Stimulated activated memory B cell treated with anti-CD40 and anti-IgM and Interleukin-4, amounts not matched to agents 10 μg/mL and 1 μg/mL and 100 μg/mL, for 72 hours (primary cell): ENCODE data around the gene SFI1.
A peak's percentile ranks its signal among the peaks of the same experiment; 100 is the strongest.
"Not testable (repeated sequence)": the region's sequence is repeated elsewhere in the genome, so short reads cannot be mapped to it uniquely, and the experiment has no call there.

ENCODE experiments used
- ATAC-seq: fragments of 150-1000 bp; cut with Tn5 transposase; 2 replicates; pipeline ENCODE4 v1.10.0; 2021
- H3K27ac Mint-ChIP-seq: one replicate; pipeline ENCODE4 v1.8.0; 2022; ENCODE audit warnings: mild to moderate bottlenecking, mixed read lengths
- H3K27me3 Mint-ChIP-seq: one replicate; pipeline ENCODE4 v1.8.0; 2022; ENCODE audit warnings: mixed read lengths
- H3K36me3 Mint-ChIP-seq: one replicate; pipeline ENCODE4 v1.8.0; 2022; ENCODE audit warnings: mixed read lengths
- H3K4me1 Mint-ChIP-seq: one replicate; pipeline ENCODE4 v1.8.0; 2022; ENCODE audit warnings: mixed read lengths
- H3K4me3 Mint-ChIP-seq: one replicate; pipeline ENCODE4 v1.8.0; 2022; ENCODE audit warnings: mild to moderate bottlenecking, moderate library complexity, mixed read lengths
- H3K9me3 Mint-ChIP-seq: one replicate; pipeline ENCODE4 v1.8.0; 2022; ENCODE audit warnings: mixed read lengths

Gene SFI1

GRCh38 chr22:31488346-31488883, 7.9 kb upstream of the SFI1 start:
- Mint-ChIP-seq H3K4me1 (peaks cover 35% of the 10 kb centered on the region), H3K27me3 (no peaks in the 10 kb centered on the region), H3K9me3 (no peaks in the 10 kb centered on the region), H3K27ac (peak overlapping the region; percentile 100), H3K4me3 (peak overlapping the region; percentile 87), H3K36me3 (peaks cover 8% of the 10 kb centered on the region)
- ATAC-seq: no peak

- Mint-ChIP-seq H3K4me3 (peak overlapping the region; percentile 91), H3K27me3 (no peaks in the 10 kb centered on the region), H3K9me3 (no peaks in the 10 kb centered on the region), H3K4me1 (peaks cover 35% of the 10 kb centered on the region), H3K36me3 (peaks cover 6% of the 10 kb centered on the region), H3K27ac (peak overlapping the region; percentile 100)
- ATAC-seq: peak; percentile 34
These were observed 7.2 kb upstream of the SFI1 start for GRCh38 chr22:31488988-31489617.

DNA sequence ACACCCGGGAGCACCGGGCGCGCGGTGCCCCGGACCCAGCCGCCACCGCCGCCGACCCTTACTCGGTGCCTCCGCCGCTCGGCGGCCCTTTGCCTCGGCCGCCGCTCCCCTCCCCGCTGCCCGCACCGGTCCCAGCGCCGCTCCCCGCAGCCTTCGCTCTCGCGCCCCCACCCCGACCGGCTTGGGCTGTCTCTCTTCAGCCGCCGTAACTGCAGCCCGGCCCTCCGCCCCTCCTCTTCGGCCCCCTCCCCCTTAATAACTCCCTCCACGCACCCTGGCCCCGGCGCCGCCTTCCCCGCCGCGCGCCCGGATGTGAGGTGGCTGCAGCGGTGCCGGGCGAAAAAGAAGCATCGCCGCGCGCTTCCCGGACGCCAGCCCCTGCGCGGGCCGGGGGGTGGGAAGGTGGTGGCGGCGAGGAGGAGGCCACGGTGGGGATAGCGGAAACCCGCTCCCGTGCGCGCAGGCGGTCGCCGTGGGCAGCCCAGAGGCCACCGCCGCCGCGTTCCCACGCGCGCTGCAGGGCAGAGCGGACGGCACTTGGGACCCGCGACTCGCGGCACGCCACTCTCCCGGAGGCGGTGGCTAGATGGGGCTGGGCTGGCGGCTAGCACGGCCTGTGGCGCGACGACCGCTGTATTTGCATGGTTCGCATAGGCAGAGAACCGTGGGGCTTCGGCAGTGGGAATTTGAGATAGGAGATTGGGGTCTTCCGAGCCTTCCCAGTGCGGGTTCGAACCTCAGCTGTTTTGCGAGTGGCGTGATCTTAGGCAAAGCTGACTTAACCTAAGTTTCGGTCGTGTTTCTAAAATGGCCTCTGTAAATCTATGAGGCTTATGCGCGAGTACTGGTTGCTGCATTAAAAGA, 6.5 kb upstream of the SFI1 start, which contains the start of gene EIF4ENIF1:
TSS of gene EIF4ENIF1 (minus strand) at position 211 of the 864 bp plus-strand sequence. CDS start 1,124 bp downstream, outside the sequence.
- ATAC-seq: peak; percentile 80
- no peaks in the 10 kb centered on the region for H3K36me3 Mint-ChIP-seq
- no peaks in the 10 kb centered on the region for H3K27me3 Mint-ChIP-seq
- no peaks in the 10 kb centered on the region for H3K9me3 Mint-ChIP-seq
- H3K4me3 Mint-ChIP-seq: peak within 1 kb of the TSS; percentile 91
- peak within 1 kb of the TSS; percentile 100 for H3K27ac Mint-ChIP-seq
- peaks cover 36% of the 10 kb centered on the region for H3K4me1 Mint-ChIP-seq

- no peaks in the 10 kb centered on the region for H3K9me3 Mint-ChIP-seq
- no peaks in the 10 kb centered on the region for H3K36me3 Mint-ChIP-seq
- H3K4me3 Mint-ChIP-seq: peak overlapping the region; percentile 91
- peak; percentile 93 for ATAC-seq
- H3K4me1 Mint-ChIP-seq: peaks cover 36% of the 10 kb centered on the region
- H3K27ac Mint-ChIP-seq: peak overlapping the region; percentile 100
- no peaks in the 10 kb centered on the region for H3K27me3 Mint-ChIP-seq
These were observed 5.8 kb upstream of the SFI1 start for GRCh38 chr22:31490496-31490925.

DNA sequence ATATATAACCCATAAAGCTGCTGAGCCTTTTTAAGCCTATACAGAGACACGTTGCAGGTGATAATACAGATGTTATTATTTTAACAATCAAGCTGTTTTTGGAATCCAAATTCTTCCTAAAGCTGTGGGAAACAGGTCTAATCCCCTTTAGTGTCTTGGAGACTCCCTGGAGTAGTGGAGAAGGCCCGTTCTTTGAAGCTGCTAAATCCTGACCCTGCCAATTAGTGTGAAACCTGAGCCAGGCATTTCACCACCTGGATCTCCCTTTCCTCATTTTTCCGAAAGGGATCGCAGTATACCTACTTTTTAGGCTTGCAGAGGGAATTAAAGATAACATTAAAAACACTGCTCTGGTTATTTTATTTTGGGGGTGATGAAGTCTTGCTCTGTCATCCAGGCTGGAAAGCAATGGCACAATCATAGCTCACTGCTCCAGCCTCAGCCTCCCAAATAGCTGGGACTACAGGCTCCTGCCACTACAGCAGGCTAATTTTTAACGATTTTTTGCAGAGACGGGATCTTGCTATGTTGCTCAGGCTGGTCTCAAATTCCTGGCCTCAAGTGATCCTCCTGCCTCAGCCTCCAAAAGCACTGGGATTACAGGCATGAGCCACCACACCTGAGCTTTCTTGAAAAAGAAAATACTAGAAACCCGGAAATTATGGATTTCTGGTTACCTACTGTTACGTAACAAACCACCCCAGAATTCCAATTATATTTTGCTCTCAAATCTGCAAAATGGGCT, 4.9 kb upstream of the SFI1 start:
- Mint-ChIP-seq H3K4me3 (no peak overlapping the region), H3K36me3 (no peaks in the 10 kb centered on the region)

DNA sequence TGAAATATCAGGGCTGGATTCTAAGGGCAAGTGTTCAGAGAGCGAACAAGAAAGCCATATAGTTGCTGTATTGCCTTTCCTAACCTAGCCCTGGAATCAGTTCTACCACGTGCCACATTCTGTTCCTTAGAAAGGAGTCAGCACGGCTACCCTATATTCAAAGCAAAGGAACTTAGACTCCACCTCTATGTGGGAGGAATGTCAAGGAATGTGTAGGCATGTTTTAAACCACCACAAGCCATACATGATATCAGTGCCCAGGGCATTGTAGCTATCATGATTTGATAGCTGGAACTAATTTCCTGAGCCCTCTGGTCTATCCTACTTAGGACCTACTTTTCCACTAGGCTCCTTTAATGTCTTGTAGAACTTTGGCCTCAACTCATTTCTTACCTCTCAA, 4.2 kb upstream of the SFI1 start:
- Mint-ChIP-seq H3K9me3 (no peaks in the 10 kb centered on the region), H3K27me3 (no peaks in the 10 kb centered on the region), H3K36me3 (no peaks in the 10 kb centered on the region), H3K27ac (peak overlapping the region; percentile 100), H3K4me3 (no peak overlapping the region), H3K4me1 (peaks cover 40% of the 10 kb centered on the region)
- ATAC-seq: no peak

More for the DNA sequence above, 4.9 kb upstream of the SFI1 start:
- no peak for ATAC-seq
- Mint-ChIP-seq H3K27me3 (no peaks in the 10 kb centered on the region), H3K9me3 (no peaks in the 10 kb centered on the region), H3K27ac (peak overlapping the region; percentile 100), H3K4me1 (peaks cover 35% of the 10 kb centered on the region)

DNA sequence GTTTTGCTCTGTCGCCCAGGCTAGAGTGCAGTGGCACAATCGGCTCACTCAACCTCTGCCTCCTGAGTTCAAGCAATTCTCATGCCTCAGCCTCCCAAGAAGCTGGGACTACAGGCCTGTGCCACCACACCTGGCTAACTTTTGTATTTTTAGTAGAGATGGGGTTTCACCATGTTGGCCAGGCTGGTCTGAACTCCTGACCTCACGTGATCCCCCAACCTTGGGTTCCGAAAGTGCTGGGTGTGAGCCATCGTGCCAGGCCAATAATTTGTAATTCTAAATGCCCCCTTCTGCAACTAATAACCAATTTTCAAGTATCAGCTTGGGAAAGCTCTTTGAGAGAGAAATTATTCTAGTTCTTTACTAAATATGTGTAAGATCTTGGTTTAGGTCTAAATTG, 3.0 kb upstream of the SFI1 start:
- not testable (repeated sequence) for H3K9me3 Mint-ChIP-seq, ATAC-seq, H3K36me3 Mint-ChIP-seq, H3K27me3 Mint-ChIP-seq
- peak overlapping the region; percentile 100 for H3K27ac Mint-ChIP-seq
- peaks cover 44% of the 10 kb centered on the region for H3K4me1 Mint-ChIP-seq
- H3K4me3 Mint-ChIP-seq: peak overlapping the region; percentile 47

- H3K4me3 Mint-ChIP-seq: peak overlapping the region; percentile 95
- peak overlapping the region; percentile 100 for H3K27ac Mint-ChIP-seq
- ATAC-seq: no peak
- no peaks in the 10 kb centered on the region for H3K36me3 Mint-ChIP-seq
- no peaks in the 10 kb centered on the region for H3K27me3 Mint-ChIP-seq
- H3K9me3 Mint-ChIP-seq: no peaks in the 10 kb centered on the region
- peaks cover 39% of the 10 kb centered on the region for H3K4me1 Mint-ChIP-seq
These were observed 993 bp upstream of the SFI1 start for GRCh38 chr22:31495343-31495742.

DNA sequence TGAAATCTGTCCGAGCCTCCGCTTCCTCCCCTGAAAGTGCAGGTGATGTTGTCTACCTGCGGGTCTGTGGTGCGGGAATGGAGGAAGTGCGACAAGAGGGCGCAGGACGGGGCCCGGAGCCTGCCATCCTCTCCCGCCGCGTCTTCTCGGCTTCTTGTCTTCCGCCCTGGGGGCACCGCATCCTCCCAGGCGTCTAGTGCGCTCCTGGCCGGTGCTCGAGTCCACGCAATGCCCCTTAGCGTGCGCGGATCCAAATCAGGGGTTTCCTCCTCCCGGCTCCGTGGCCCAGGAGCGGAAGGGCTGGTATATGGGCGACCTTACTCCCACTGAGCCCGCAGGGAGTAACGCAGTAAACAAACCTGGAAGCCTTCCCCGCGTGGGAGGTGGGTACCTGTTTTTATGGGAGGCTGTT, 405 bp downstream of the SFI1 start:
- Mint-ChIP-seq H3K9me3 (no peaks in the 10 kb centered on the region), H3K36me3 (peaks cover 5% of the 10 kb centered on the region), H3K27me3 (no peaks in the 10 kb centered on the region), H3K27ac (peak overlapping the region; percentile 100), H3K4me3 (peak overlapping the region; percentile 95), H3K4me1 (peaks cover 44% of the 10 kb centered on the region)
- ATAC-seq: peak; percentile 40

GRCh38 chr22:31497148-31497938, 1.0 kb downstream of the SFI1 start:
- H3K9me3 Mint-ChIP-seq: no peaks in the 10 kb centered on the region
- H3K27me3 Mint-ChIP-seq: no peaks in the 10 kb centered on the region
- H3K4me1 Mint-ChIP-seq: peaks cover 42% of the 10 kb centered on the region
- H3K36me3 Mint-ChIP-seq: peaks cover 10% of the 10 kb centered on the region
- peak overlapping the region; percentile 95 for H3K4me3 Mint-ChIP-seq
- ATAC-seq: no peak
- peak overlapping the region; percentile 100 for H3K27ac Mint-ChIP-seq

DNA sequence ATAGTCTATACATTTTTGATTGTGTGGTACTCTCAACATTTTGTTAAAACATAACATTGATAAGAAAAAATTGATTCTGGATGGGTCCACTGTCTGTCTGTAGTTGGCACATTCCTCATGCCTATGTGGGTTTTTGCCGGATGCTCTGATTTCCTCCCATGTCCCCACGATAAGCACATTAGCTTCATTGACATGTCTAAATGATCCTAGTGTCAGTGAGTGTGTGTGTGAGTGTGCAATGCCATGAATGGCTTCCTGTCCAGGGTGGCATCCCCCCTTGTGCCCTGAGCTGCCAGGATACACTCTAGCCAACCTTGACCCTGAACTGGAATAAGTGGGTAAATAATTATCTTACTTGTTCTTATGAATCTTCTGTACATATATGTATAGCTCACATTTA, 5.4 kb downstream of the SFI1 start:
- Mint-ChIP-seq H3K4me3 (no peak overlapping the region), H3K4me1 (peaks cover 20% of the 10 kb centered on the region), H3K9me3 (no peaks in the 10 kb centered on the region), H3K27me3 (no peaks in the 10 kb centered on the region), H3K36me3 (peaks cover 20% of the 10 kb centered on the region), H3K27ac (no peak overlapping the region)
- ATAC-seq: no peak

- Mint-ChIP-seq H3K4me3 (no peak overlapping the region), H3K27ac (no peak overlapping the region), H3K9me3 (no peaks in the 10 kb centered on the region), H3K36me3 (peaks cover 34% of the 10 kb centered on the region), H3K4me1 (peaks cover 9% of the 10 kb centered on the region), H3K27me3 (no peaks in the 10 kb centered on the region)
- ATAC-seq: no peak
These were observed 7.1 kb downstream of the SFI1 start for GRCh38 chr22:31503211-31503964.

DNA sequence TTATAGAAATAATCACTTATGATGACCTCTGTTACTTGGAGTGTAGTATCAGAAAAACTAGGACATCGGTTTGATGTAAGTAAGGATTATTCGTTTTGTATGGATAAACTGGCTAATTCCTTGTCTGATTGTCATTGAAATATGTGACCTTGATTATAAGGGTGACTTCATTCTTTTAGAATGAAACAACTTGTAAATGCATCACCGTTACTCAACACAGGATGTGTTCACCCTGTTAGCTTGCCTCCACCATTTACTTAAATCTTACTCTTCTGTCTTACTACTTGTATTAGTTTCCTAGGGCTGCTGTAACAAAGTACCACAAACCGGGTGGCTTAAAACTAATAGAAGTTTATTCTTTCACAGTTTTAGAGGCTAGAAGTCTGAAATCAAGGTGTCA, 7.9 kb downstream of the SFI1 start:
- Mint-ChIP-seq H3K27me3 (no peaks in the 10 kb centered on the region), H3K4me3 (no peak overlapping the region), H3K27ac (no peak overlapping the region), H3K4me1 (peaks cover 9% of the 10 kb centered on the region), H3K9me3 (no peaks in the 10 kb centered on the region), H3K36me3 (peaks cover 43% of the 10 kb centered on the region)
- no peak for ATAC-seq

DNA sequence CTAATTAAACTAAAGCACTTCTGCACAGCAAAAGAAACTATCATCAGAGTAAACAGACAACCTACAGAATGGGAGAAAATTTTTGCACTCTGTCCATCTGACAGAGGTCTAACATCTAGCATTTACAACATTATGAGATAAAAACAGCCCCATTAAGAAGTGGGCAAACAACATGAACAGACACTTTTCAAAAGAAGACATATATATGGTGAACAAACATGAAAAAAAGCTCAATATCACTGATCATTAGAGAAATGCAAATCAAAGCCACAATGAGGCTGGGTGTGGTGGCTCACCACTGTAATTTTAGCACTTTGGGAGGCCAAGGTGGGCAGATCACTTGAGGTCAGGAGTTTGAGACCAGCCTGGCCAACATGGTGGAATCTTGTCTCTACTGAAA, 11.2 kb downstream of the SFI1 start:
- not testable (repeated sequence) for H3K4me1 Mint-ChIP-seq

More for the DNA sequence above, 11.2 kb downstream of the SFI1 start:
- ATAC-seq, H3K27ac Mint-ChIP-seq, H3K4me3 Mint-ChIP-seq, H3K9me3 Mint-ChIP-seq, H3K27me3 Mint-ChIP-seq: not testable (repeated sequence)
- peaks cover 54% of the 10 kb centered on the region for H3K36me3 Mint-ChIP-seq
